ENCODE results near the gene DNAH17.

DNA sequence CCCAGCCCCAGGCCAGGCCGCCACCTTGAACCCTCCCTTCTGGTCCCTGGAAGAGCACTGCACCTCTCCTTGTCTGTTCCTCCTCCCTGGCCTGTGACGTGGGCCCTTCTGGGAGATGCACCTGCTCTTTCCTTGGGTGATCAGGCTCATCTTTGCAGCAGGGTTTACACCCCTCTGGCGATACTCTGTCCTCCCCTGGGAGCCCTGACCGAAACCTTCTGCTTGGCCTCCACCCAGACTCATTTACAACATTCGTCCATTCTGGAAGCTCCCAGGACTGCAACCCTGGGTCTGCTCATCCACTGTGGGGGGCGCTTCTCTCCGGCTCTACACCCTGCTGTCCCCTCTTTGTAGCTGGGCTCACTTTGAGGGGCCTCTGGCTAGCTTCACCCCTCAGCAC, 125.4 kb downstream of the DNAH17 start:
- TF ChIP-seq POLR2AphosphoS5 (IDR thresholded peaks at IDR 0.05), result no peak
- TF ChIP-seq, protein P1, sequence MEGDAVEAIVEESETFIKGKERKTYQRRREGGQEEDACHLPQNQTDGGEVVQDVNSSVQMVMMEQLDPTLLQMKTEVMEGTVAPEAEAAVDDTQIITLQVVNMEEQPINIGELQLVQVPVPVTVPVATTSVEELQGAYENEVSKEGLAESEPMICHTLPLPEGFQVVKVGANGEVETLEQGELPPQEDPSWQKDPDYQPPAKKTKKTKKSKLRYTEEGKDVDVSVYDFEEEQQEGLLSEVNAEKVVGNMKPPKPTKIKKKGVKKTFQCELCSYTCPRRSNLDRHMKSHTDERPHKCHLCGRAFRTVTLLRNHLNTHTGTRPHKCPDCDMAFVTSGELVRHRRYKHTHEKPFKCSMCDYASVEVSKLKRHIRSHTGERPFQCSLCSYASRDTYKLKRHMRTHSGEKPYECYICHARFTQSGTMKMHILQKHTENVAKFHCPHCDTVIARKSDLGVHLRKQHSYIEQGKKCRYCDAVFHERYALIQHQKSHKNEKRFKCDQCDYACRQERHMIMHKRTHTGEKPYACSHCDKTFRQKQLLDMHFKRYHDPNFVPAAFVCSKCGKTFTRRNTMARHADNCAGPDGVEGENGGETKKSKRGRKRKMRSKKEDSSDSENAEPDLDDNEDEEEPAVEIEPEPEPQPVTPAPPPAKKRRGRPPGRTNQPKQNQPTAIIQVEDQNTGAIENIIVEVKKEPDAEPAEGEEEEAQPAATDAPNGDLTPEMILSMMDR (IDR thresholded peaks at IDR 0.05), result no peak

Data from transverse colon (tissue), 4 donors.